Neural cell (in vitro differentiated cells): ENCODE measurements around the gene SNRPD1. TPM values are rescaled to one million over a fixed set of nuclear protein-coding genes. Genes with fewer than 3 reads are reported as not detected.
"Not testable (repeated sequence)": the region's sequence is repeated elsewhere in the genome, so short reads cannot be mapped to it uniquely, and the experiment has no call there.

ENCODE experiments used
- H2AFZ ChIP-seq: fragments of 200-600, 300-800 bp; sonication (generic), shearing (Covaris generic); 2 replicates; pipeline ENCODE4 v1.6.0; 2014; ENCODE audit warnings: low read depth, mild to moderate bottlenecking, antibody characterized with exemption, low read length, moderate library complexity
- H3F3A ChIP-seq: fragments of 200-600 bp; shearing (Covaris generic); 2 replicates; pipeline ENCODE4 v1.6.1; 2016; ENCODE audit warnings: mild to moderate bottlenecking, moderate library complexity, mixed read lengths, antibody characterized with exemption, low read length; ENCODE audit not compliant: insufficient read depth, poor library complexity, severe bottlenecking
- H3K27ac ChIP-seq: fragments of 200-600, 300-800 bp; sonication (generic), shearing (Covaris generic); 2 replicates; pipeline ENCODE4 v1.5.1; 2014; ENCODE audit warnings: mild to moderate bottlenecking, low read length, moderate library complexity
- H3K27me3 ChIP-seq: fragments of 300-800, 200-600 bp; sonication (generic), shearing (Covaris generic); 2 replicates; pipeline ENCODE4 v1.6.0; 2014; ENCODE audit warnings: mild to moderate bottlenecking, low read depth, low read length, moderate library complexity; ENCODE audit not compliant: insufficient read depth
- H3K36me3 ChIP-seq: fragments of 300-800, 200-600 bp; sonication (generic), shearing (Covaris generic); 2 replicates; pipeline ENCODE4 v1.5.1; 2014; ENCODE audit warnings: mild to moderate bottlenecking, antibody characterized with exemption, low read length, moderate library complexity; ENCODE audit not compliant: insufficient read depth
- H3K4me2 ChIP-seq: fragments of 300-800, 200-600 bp; sonication (generic), shearing (Covaris generic); 2 replicates; pipeline ENCODE4 v1.6.0; 2014; ENCODE audit warnings: mild to moderate bottlenecking, low read length
- H3K4me3 ChIP-seq: fragments of 300-800, 200-600 bp; sonication (generic), shearing (Covaris generic); 2 replicates; pipeline ENCODE4 v1.5.1; 2014; ENCODE audit warnings: mild to moderate bottlenecking, low read length, moderate library complexity
- H3K79me2 ChIP-seq: fragments of 200-600 bp; shearing (Covaris generic); replicated peaks from 2 replicates; pipeline ENCODE4 v1.6.0; 2014; ENCODE audit warnings: mild to moderate bottlenecking, low read length, moderate library complexity; ENCODE audit not compliant: insufficient read depth
- H3K9ac ChIP-seq: fragments of 300-800, 200-600 bp; sonication (generic), shearing (Covaris generic); 2 replicates; pipeline ENCODE4 v1.6.1; 2016; ENCODE audit warnings: mild to moderate bottlenecking, low read length, mixed read lengths
- H3K9me2 ChIP-seq: fragments of 200-600 bp; shearing (Covaris generic); 2 replicates; pipeline ENCODE4 v1.6.1; 2016; ENCODE audit warnings: mild to moderate bottlenecking, low read length, mixed read lengths; ENCODE audit not compliant: insufficient read depth
- H3K9me3 ChIP-seq: fragments of 200-600, 300-800 bp; sonication (generic), shearing (Covaris generic); 2 replicates; pipeline ENCODE4 v1.6.1; 2016; ENCODE audit warnings: mild to moderate bottlenecking, mixed run types, low read length, moderate library complexity, mixed read lengths
- H4K20me1 ChIP-seq: fragments of 200-600 bp; shearing (Covaris generic); 2 replicates; pipeline ENCODE4 v1.6.1; 2016; ENCODE audit warnings: mild to moderate bottlenecking, mixed run types; ENCODE audit not compliant: insufficient read depth
- CTCF ChIP-seq: fragments of 450-650 bp; IDR thresholded peaks from 2 replicates; pipeline ENCODE4 v1.5.1; 2014; ENCODE audit warnings: antibody characterized with exemption, mild to moderate bottlenecking, moderate library complexity; ENCODE audit not compliant: poor library complexity, severe bottlenecking
- EP300 ChIP-seq: fragments of 450-650 bp; conservative IDR thresholded peaks from 2 replicates; pipeline ENCODE4 v1.6.1; 2014; ENCODE audit warnings: antibody characterized with exemption, mild to moderate bottlenecking, moderate library complexity; ENCODE audit not compliant: poor library complexity, severe bottlenecking
- EZH2 ChIP-seq: fragments of 200-600, 300-800 bp; shearing (Covaris generic), sonication (generic); IDR thresholded peaks from 2 replicates; pipeline ENCODE4 v1.6.1; 2014; ENCODE audit warnings: antibody characterized with exemption, low read length, borderline replicate concordance, mild to moderate bottlenecking; ENCODE audit not compliant: insufficient read depth, poor library complexity, severe bottlenecking
- MXI1 ChIP-seq: fragments of 450-650 bp; conservative IDR thresholded peaks from 2 replicates; pipeline ENCODE4 v1.6.1; 2014; ENCODE audit warnings: antibody characterized with exemption, mild to moderate bottlenecking; ENCODE audit not compliant: poor library complexity, severe bottlenecking
- POLR2AphosphoS5 ChIP-seq: IDR thresholded peaks from 2 replicates; pipeline ENCODE4 v1.6.1; 2012
- RAD21 ChIP-seq: fragments of 450-650 bp; conservative IDR thresholded peaks from 2 replicates; pipeline ENCODE4 v1.6.1; 2014; ENCODE audit warnings: antibody characterized with exemption, mild to moderate bottlenecking, moderate library complexity
- SMC3 ChIP-seq: fragments of 450-650 bp; conservative IDR thresholded peaks from 2 replicates; pipeline ENCODE4 v1.6.1; 2014; ENCODE audit warnings: antibody characterized with exemption, mild to moderate bottlenecking, moderate library complexity; ENCODE audit not compliant: poor library complexity
- TAF1 ChIP-seq: IDR thresholded peaks from 2 replicates; pipeline ENCODE4 v1.6.1; 2012; ENCODE audit warnings: low read depth
- polyA plus RNA-seq: library from polyadenylated mRNA; depleted of rRNA; stranded (reverse); fragments of >200 nt; gene quantifications from 2 replicates; pipeline ENCODE4 v1.2.3, GENCODE V29; 2014
- TF ChIP-seq, protein P1 (sequence below): IDR thresholded peaks from 2 replicates; pipeline ENCODE4 v1.6.1; 2012; ENCODE audit warnings: borderline replicate concordance

The SNRPD1 gene
- polyA plus RNA-seq, 1 donor from 2014 or later: 68.2 TPM

DNA sequence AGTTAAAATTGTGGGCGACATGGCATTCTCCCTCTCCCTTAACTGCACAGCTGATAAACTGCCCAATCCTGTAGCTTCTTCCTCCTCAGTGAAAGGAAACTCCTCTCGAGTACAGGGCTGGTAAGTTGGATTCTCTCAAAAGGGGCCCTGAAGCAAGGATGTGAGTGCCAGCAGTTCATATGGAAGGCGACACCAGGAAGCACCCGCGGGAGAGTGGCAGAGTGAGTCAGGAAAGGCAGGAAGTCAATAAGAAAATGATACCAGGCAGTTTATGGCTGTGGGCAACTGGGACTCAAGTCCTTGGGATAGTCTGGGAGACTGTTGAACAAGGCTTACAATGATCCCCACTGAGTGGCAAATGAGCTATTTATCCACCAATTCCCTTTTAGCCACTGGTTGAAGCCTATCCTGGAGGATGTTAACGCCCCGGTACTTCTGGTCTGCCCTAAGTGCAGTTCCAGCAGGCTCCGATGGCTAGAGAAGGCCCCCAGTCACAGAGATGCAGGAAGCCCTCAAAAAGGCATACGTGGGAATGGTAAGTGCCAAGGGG, 57.7 kb downstream of the SNRPD1 start:
- Histone ChIP-seq H3K36me3 (no peaks in the 10 kb centered on the region), H4K20me1 (no peaks in the 10 kb centered on the region), H3K4me2 (no peak overlapping the region), H3K9me2 (no peaks in the 10 kb centered on the region), H3K27ac (no peak overlapping the region), H3K9me3 (no peaks in the 10 kb centered on the region), H3K27me3 (no peaks in the 10 kb centered on the region), H3K4me3 (no peak overlapping the region), H3K79me2 (no peaks in the 10 kb centered on the region), H3F3A (no peaks in the 10 kb centered on the region), H3K9ac (no peak overlapping the region), H2AFZ (no peak overlapping the region)
- TF ChIP-seq SMC3 (no peak), EP300 (no peak), CTCF (no peak), RAD21 (no peak), TAF1 (no peak)

DNA sequence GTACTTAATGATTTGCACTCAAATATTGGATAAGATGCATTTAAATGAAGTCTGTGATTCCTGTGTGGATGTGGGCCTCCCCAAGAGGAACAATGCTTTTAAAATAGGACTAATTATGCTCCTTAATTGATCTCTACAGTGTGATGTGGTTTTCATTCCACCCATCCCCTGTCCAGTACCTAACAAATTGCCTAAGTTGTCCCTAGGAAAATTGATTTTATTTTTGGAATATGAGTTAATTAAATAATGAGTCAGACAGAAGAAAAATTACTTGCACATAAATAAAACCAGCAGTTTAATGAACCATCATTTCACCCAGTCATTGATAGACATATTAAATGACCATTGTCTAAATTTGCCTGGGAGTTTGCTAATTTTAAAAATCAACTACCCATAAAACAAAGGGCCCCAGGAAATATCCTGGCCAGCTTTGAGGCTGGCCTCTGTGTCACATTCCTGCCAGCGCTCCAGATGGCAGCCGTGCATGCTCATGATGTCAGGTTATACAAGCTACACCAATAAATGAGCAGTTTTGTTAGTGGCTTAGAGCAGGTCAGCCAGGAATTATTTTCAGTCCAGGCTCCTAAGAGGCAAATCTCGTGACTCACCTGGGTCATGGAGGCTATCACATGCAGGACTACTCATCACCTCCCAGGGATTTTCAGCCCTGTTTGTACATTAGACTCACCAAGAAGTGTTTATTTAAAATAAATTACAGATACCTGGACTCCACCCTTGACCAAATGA, 60.6 kb downstream of the SNRPD1 start:
- H3K4me2 ChIP-seq: no peak overlapping the region
- H3K9me2 ChIP-seq: no peaks in the 10 kb centered on the region
- H3F3A ChIP-seq: no peaks in the 10 kb centered on the region
- no peaks in the 10 kb centered on the region for H4K20me1 ChIP-seq
- H2AFZ ChIP-seq: no peak overlapping the region
- H3K79me2 ChIP-seq: no peaks in the 10 kb centered on the region
- no peaks in the 10 kb centered on the region for H3K27me3 ChIP-seq
- H3K36me3 ChIP-seq: no peaks in the 10 kb centered on the region
- no peak overlapping the region for H3K4me3 ChIP-seq
- TF ChIP-seq CTCF: no peak
- TF ChIP-seq, protein P1, sequence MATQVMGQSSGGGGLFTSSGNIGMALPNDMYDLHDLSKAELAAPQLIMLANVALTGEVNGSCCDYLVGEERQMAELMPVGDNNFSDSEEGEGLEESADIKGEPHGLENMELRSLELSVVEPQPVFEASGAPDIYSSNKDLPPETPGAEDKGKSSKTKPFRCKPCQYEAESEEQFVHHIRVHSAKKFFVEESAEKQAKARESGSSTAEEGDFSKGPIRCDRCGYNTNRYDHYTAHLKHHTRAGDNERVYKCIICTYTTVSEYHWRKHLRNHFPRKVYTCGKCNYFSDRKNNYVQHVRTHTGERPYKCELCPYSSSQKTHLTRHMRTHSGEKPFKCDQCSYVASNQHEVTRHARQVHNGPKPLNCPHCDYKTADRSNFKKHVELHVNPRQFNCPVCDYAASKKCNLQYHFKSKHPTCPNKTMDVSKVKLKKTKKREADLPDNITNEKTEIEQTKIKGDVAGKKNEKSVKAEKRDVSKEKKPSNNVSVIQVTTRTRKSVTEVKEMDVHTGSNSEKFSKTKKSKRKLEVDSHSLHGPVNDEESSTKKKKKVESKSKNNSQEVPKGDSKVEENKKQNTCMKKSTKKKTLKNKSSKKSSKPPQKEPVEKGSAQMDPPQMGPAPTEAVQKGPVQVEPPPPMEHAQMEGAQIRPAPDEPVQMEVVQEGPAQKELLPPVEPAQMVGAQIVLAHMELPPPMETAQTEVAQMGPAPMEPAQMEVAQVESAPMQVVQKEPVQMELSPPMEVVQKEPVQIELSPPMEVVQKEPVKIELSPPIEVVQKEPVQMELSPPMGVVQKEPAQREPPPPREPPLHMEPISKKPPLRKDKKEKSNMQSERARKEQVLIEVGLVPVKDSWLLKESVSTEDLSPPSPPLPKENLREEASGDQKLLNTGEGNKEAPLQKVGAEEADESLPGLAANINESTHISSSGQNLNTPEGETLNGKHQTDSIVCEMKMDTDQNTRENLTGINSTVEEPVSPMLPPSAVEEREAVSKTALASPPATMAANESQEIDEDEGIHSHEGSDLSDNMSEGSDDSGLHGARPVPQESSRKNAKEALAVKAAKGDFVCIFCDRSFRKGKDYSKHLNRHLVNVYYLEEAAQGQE: no peak
- TF ChIP-seq EZH2: no peak
- TF ChIP-seq TAF1: no peak
- TF ChIP-seq POLR2AphosphoS5: no peak
- no peak for TF ChIP-seq MXI1
- no peak for TF ChIP-seq EP300
- TF ChIP-seq SMC3: no peak
- TF ChIP-seq RAD21: no peak
- H3K27ac ChIP-seq: no peak overlapping the region
- no peak overlapping the region for H3K9ac ChIP-seq
- H3K9me3 ChIP-seq: no peaks in the 10 kb centered on the region

GRCh38 chr18:21675354-21675753, 63.2 kb downstream of the SNRPD1 start:
- H3K79me2 ChIP-seq, H2AFZ ChIP-seq, H3K27me3 ChIP-seq, H3K36me3 ChIP-seq, H3K9me3 ChIP-seq, H3K4me2 ChIP-seq, H4K20me1 ChIP-seq, H3K9me2 ChIP-seq, H3K4me3 ChIP-seq, H3K27ac ChIP-seq, H3K9ac ChIP-seq, H3F3A ChIP-seq: not testable (repeated sequence)
